ENCODE measurements around the gene DARS1. TPM values are rescaled to one million over a fixed set of nuclear protein-coding genes. Genes with fewer than 3 reads are reported as not detected.
A peak's percentile ranks its signal among the peaks of the same experiment; 100 is the strongest.
"Not testable (repeated sequence)": the region's sequence is repeated elsewhere in the genome, so short reads cannot be mapped to it uniquely, and the experiment has no call there.

The DARS1 gene
- total RNA-seq, 1 donor: 98.2 TPM

DNA sequence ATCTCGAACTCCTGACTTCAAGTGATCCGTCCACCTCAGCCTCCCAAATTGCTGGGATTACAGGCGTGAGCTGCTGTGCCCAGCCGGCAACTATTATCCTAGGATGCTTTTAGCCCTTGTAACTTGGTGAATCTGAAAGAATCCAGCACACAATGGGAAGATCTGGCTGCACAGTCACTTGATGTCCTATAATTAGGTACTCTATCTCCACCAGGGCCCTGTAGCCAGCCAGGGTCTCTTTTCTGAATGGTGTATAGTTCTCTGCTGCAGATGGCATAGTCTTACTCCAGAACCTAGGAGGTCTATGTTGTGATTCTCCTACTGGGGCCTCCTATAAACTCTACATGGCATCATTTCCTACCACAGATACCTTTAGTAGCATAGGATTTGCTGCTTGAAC lies 95.3 kb downstream of the DARS1 start:
- TF ChIP-seq, protein P1, sequence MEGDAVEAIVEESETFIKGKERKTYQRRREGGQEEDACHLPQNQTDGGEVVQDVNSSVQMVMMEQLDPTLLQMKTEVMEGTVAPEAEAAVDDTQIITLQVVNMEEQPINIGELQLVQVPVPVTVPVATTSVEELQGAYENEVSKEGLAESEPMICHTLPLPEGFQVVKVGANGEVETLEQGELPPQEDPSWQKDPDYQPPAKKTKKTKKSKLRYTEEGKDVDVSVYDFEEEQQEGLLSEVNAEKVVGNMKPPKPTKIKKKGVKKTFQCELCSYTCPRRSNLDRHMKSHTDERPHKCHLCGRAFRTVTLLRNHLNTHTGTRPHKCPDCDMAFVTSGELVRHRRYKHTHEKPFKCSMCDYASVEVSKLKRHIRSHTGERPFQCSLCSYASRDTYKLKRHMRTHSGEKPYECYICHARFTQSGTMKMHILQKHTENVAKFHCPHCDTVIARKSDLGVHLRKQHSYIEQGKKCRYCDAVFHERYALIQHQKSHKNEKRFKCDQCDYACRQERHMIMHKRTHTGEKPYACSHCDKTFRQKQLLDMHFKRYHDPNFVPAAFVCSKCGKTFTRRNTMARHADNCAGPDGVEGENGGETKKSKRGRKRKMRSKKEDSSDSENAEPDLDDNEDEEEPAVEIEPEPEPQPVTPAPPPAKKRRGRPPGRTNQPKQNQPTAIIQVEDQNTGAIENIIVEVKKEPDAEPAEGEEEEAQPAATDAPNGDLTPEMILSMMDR (IDR thresholded peaks at IDR 0.05; ENCODE audit: insufficient read depth, low read length): no peak
- no peak for DNase-seq (ENCODE audit: low read depth)
- H3K4me3 ChIP-seq (ENCODE audit: low read depth, low read length): no peak overlapping the region

DNA sequence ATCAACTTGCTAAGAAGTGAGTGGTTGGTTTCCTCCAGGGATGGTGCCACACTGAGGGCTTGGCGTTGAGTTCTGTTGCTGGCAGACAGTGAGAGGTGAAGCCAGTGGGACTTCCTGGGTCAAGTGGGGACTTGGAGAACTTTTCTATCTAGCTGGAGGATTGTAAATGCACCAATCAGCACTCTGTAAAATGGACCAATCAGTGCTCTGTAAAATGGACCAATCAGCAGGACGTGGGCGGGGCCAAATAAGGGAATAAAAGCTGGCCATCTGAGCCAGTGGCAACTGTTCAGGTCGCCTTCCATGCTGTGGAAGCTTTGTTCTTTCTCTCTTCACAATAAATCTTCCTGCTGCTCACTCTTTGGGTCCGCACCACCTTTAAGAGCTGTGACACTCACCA lies 96.8 kb downstream of the DARS1 start:
- not testable (repeated sequence) for DNase-seq (ENCODE audit: low read depth); H3K4me3 ChIP-seq (ENCODE audit: low read depth, low read length)

- DNase-seq (ENCODE audit: low read depth): no peak
- no peak overlapping the region for H3K4me3 ChIP-seq (ENCODE audit: low read depth, low read length)
- TF ChIP-seq, protein P1 (IDR thresholded peaks at IDR 0.05; ENCODE audit: insufficient read depth, low read length): no peak
These were observed 99.7 kb downstream of the DARS1 start for GRCh38 chr2:135885709-135886108.

- TF ChIP-seq, protein P1 (IDR thresholded peaks at IDR 0.05; ENCODE audit: insufficient read depth, low read length): no peak
- DNase-seq (ENCODE audit: low read depth): no peak
- H3K4me3 ChIP-seq (ENCODE audit: low read depth, low read length): no peak overlapping the region
These were observed 103.0 kb downstream of the DARS1 start for GRCh38 chr2:135882415-135882814.

- DNase-seq (ENCODE audit: low read depth): not testable (repeated sequence)
- peak overlapping the region; percentile 82 for H3K4me3 ChIP-seq (ENCODE audit: low read depth, low read length)
These were observed 108.7 kb downstream of the DARS1 start for GRCh38 chr2:135876770-135877169.

DNA sequence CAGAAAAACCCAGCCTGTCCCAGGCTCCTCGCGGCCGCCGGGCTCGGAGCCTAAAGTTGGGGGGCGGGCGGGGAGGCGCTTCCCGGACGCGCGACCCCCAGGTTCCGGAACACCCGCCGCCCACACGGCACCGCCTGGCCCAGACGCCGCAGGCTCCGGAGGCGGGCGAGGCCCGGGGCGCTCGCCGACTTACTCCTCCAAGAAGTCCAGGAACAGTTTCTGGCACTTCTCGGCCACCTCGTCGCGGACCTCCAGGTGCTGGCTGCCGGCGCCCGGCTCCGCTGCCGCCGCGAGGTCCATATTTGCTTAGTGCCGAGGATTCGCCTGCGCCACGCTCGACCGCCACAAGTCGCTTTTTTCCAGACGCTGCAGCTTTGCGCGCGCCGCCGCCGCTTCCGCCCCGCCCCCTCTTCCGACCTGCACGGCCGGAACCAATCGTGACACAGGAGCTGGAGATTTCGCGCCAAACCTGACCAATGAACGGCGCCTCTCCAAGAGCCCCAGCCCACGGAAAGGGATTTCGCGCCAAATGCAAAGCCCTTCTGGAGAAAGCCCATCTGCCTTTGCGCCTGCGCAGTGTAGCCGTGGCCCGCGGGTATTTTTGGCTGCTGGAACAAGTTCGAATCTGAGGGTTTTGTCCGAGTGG lies 109.2 kb downstream of the DARS1 start, which contains the start of gene MCM6:
Gene MCM6 (minus strand): TSS at position 378 of the 646 bp plus-strand sequence. CDS start 78 bp downstream, at position 300.
- peak; percentile 99 for DNase-seq (ENCODE audit: low read depth)
- TF ChIP-seq, protein P1 (IDR thresholded peaks at IDR 0.05; ENCODE audit: insufficient read depth, low read length): peak; percentile 13
- H3K4me3 ChIP-seq (ENCODE audit: low read depth, low read length): peak within 1 kb of the TSS; percentile 82

DNA sequence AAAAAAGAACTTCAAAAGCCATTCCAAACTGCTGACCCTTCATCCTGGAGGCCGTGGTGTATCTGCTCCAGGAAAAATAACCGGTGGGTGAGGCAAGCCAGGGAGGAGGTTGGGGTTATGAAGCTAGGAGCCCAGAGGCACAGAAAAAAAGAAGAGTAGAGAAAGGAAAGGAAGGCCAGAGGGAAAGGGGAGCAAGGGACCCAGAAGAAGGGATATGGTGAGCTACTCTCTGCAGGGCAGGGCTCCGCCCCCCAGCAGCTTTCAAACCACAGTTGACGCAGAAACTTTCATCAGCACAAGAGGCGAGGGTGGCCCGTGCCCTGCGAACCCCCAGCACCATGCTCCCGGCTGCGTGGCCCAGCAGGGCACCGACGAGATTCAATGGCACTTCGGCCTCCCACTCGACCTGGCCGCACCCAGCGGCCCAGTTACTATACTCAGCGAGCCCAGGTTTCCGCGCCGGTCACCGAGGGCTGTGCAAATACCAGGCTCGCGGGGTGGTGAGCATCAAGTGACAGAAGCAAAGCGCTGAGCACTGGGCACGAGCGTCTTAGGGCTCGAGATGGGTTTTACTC lies 109.8 kb downstream of the DARS1 start:
- DNase-seq (ENCODE audit: low read depth): peak; percentile 54
- peak overlapping the region; percentile 82 for H3K4me3 ChIP-seq (ENCODE audit: low read depth, low read length)
- TF ChIP-seq, protein P1 (IDR thresholded peaks at IDR 0.05; ENCODE audit: insufficient read depth, low read length): no peak

All from fibroblast of the aortic adventitia (primary cell).